Activated naive CD4-positive, alpha-beta T cell treated with anti-CD3 and anti-CD28 coated beads, Interleukin-2, amount 50 U/mL, for 24 hours (primary cell): Measurements from ENCODE around the gene NUDT3.

Source experiments
- H3K27ac Mint-ChIP-seq: one replicate; pipeline ENCODE4 v1.8.0; 2021; ENCODE audit warnings: mild to moderate bottlenecking, mixed read lengths
- H3K27me3 Mint-ChIP-seq: one replicate; pipeline ENCODE4 v1.8.0; 2021; ENCODE audit warnings: mixed read lengths
- H3K36me3 Mint-ChIP-seq: one replicate; pipeline ENCODE4 v1.8.0; 2021; ENCODE audit warnings: mixed read lengths
- H3K4me1 Mint-ChIP-seq: one replicate; pipeline ENCODE4 v1.8.0; 2021; ENCODE audit warnings: mixed read lengths
- H3K4me3 Mint-ChIP-seq: one replicate; pipeline ENCODE4 v1.8.0; 2021; ENCODE audit warnings: mild to moderate bottlenecking, mixed read lengths
- H3K9me3 Mint-ChIP-seq: one replicate; pipeline ENCODE4 v1.8.0; 2021; ENCODE audit warnings: mixed read lengths

Gene NUDT3

DNA sequence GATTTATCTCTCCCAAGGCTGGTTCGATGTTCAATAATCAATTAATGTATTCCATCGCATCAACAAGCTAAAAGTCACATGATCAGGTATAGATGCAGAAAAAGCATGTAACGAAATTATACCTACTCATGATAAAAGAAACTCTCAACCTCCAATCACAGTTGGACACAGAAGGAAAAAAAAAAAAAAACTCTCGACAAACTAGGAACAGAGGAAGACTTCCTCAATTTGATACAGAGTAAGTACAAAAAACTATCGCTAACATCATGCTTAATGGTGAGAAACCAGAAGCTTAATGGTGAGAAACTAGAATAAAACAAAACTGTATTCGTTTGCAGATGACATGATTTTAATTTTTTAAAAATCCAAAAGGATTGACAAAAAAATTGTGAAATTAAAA is 81.7 kb downstream of the NUDT3 start:
- no peak overlapping the region for H3K4me3 Mint-ChIP-seq
- no peaks in the 10 kb centered on the region for H3K27me3 Mint-ChIP-seq
- peaks cover 29% of the 10 kb centered on the region for H3K4me1 Mint-ChIP-seq
- H3K27ac Mint-ChIP-seq: no peak overlapping the region
- H3K9me3 Mint-ChIP-seq: no peaks in the 10 kb centered on the region
- H3K36me3 Mint-ChIP-seq: no peaks in the 10 kb centered on the region

DNA sequence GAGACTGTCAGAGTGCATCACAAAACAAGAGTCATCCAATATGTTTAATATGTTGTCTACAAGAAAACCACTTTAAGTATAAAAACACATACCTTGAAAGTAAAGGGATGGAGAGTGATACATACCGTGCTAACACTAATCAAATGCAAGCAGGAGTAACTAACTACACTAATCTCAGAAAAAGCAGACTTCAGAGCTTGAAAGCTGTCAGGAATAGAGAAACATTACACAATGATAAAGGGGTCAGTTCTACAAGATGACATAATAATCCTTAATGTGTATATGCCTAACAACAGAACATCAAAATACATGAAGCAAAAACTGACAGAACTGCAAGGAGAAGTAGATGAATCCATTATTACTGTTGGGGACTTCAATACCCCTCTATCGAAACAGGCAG is 84.0 kb downstream of the NUDT3 start:
- Mint-ChIP-seq H3K9me3 (no peaks in the 10 kb centered on the region), H3K36me3 (peaks cover 3% of the 10 kb centered on the region), H3K4me3 (no peak overlapping the region), H3K27ac (no peak overlapping the region), H3K4me1 (peaks cover 17% of the 10 kb centered on the region), H3K27me3 (no peaks in the 10 kb centered on the region)

DNA sequence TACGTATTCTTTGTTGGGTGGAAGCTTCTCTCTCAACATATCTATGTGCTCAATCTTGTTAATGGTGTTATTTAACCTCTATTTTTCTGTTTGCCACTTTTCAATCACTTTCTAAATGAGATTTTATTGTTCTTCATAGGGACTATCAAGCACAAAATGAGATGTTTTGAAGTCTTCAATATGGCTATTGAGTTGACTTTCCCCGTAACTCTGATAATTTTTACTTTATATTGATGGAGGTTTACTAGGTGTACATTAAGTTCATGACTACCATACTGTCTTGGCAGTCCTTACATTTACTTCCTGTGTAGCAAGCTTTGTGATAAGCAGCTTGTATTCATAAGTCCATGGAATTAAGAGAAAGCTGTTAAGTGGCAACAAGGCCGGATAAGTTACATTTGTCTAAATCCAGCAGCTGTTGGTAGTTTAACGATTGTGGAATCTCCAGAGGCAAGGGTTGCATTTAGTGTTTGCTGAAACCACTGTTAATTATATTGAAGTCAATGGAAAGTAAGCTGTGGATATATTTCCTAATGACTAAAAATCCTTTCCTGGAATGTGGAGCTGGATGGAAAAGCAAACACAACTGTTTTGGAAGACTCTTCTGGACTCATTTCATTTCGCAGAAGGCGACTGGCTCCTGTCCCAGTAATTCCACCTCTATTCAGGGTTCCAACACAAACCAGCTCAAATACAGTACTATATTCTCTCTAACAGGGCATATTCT is 86.3 kb downstream of the NUDT3 start:
- Mint-ChIP-seq H3K4me3 (no peak overlapping the region), H3K27ac (no peak overlapping the region), H3K36me3 (peaks cover 3% of the 10 kb centered on the region), H3K27me3 (no peaks in the 10 kb centered on the region), H3K9me3 (no peaks in the 10 kb centered on the region), H3K4me1 (peaks cover 7% of the 10 kb centered on the region)

DNA sequence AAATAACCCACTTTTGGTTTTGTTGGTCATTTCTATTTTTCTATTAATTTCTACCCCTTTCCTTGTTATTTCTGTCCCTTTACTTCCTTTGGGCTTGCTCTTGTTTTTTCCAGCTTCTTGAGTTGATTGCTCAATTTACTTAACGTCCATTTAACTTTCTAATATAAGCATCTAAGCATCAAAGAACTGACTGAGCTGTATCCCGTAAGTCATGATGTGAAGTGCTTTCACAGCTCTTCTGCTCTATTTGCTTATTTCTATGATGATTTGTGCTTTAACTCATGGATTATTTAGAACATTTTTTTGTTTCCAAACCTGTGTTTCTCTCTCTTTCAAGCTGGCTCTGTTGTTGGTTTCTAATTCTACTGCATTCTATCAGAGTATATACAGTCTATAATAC is 87.0 kb downstream of the NUDT3 start:
- Mint-ChIP-seq H3K27me3 (no peaks in the 10 kb centered on the region), H3K9me3 (no peaks in the 10 kb centered on the region), H3K36me3 (peaks cover 3% of the 10 kb centered on the region), H3K4me1 (peaks cover 5% of the 10 kb centered on the region), H3K27ac (no peak overlapping the region), H3K4me3 (no peak overlapping the region)

DNA sequence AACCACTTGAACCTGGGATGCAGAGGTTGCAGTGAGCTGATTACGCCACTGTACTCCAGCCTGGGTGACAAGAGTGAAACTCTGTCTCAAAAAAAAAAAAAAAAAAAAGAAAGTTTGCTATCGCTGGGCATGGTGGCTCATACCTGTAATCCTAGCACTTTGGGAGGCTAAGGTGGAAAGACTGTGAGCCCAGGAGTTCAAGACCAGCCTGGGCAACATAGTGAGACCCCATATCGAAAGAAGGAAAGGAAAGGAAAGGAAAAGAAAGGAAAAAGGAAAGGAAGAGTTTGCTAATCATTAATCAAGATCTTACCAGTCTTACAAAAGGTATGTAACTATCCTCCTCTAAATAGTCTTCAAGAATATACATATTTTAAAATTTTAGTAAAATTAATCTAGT is 88.3 kb downstream of the NUDT3 start:
- Mint-ChIP-seq H3K4me1 (peaks cover 4% of the 10 kb centered on the region), H3K36me3 (peaks cover 3% of the 10 kb centered on the region), H3K4me3 (no peak overlapping the region), H3K9me3 (no peaks in the 10 kb centered on the region), H3K27ac (no peak overlapping the region), H3K27me3 (no peaks in the 10 kb centered on the region)

DNA sequence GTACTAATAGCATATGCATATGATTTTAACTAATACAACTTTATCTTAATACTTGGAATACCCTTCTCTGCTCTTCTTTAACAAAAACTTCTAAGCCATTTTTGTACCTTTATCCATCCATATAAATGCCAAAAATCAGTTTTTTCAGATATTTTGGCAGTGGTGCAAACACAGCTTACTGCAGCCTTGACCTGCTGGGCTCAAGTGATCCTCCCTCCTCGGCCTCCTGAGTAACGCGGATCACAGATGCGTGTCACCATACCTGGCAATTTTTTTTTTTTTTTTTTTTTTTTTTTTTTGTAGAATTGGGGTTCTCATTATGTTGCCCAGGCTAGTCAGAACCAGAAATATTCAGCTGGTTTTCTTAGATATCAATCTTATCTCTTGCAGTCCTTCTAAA is 89.5 kb downstream of the NUDT3 start:
- Mint-ChIP-seq H3K9me3 (no peaks in the 10 kb centered on the region), H3K4me3 (no peak overlapping the region), H3K27ac (no peak overlapping the region), H3K27me3 (no peaks in the 10 kb centered on the region), H3K4me1 (peaks cover 4% of the 10 kb centered on the region), H3K36me3 (peaks cover 3% of the 10 kb centered on the region)

DNA sequence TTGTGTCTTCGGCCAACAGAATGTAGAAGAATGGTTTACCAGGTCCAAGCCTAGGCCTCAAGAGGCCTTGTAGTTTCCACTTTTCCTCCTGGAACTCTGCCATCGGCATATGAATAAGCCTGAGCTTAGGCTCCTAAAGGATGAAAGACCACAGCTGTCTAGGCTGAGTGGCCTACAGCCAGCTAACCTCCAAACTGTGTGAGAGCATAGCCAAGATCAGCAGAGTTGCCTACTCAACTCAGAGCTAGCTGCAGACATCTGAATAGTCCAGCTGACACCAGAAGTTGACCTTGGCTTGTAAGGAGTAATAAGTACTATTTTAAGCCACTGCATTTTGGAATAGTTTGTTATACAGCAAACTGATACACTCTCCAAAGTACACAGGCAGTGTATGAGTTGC is 91.1 kb downstream of the NUDT3 start:
- no peaks in the 10 kb centered on the region for H3K9me3 Mint-ChIP-seq

DNA sequence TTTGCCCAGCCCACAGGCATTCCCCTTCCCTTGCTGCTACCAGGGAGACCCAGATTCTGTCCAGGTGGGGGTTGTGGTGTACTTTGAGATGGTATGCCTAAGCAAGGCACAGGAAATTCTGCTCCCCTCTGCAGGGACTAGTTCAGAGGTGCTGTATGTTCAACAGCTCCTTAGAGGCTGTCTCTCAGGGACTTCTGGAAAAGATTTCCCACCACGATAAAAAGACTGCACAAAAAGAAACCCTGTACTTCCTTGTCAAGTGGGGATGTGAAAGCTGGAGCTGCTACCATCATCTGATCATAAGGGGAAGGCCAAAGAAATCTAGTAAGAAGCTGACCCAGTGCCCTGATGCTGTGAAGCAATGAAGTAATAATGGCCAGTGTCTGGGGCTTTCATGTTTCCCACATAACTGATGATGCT is 92.1 kb downstream of the NUDT3 start:
- no peak overlapping the region for H3K27ac Mint-ChIP-seq
- H3K27me3 Mint-ChIP-seq: no peaks in the 10 kb centered on the region
- H3K36me3 Mint-ChIP-seq: peaks cover 4% of the 10 kb centered on the region
- no peak overlapping the region for H3K4me3 Mint-ChIP-seq
- no peaks in the 10 kb centered on the region for H3K9me3 Mint-ChIP-seq
- peaks cover 18% of the 10 kb centered on the region for H3K4me1 Mint-ChIP-seq

More for the DNA sequence above, 91.1 kb downstream of the NUDT3 start:
- no peak overlapping the region for H3K27ac Mint-ChIP-seq
- no peak overlapping the region for H3K4me3 Mint-ChIP-seq
- peaks cover 3% of the 10 kb centered on the region for H3K36me3 Mint-ChIP-seq
- H3K27me3 Mint-ChIP-seq: no peaks in the 10 kb centered on the region
- peaks cover 11% of the 10 kb centered on the region for H3K4me1 Mint-ChIP-seq

DNA sequence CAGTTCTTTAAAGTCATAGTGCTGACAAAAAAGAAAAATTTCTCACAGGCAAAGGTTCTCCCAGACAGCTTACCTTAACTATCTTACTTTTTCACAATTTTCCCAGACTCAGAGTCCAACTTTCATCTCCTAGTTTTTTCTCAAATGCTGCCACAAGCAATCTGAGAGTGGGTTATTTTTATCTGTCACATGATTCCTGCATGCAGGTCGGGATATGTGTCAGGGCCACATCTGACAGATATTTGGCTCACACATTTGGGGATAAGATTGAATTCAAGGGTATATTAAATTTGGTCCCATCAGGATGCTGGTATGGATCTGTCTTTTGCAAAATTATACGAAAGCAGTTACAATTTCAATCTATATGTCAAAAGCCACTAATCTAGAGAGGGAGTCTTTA is 93.5 kb downstream of the NUDT3 start:
- Mint-ChIP-seq H3K4me3 (no peak overlapping the region), H3K27me3 (no peaks in the 10 kb centered on the region), H3K9me3 (no peaks in the 10 kb centered on the region), H3K27ac (no peak overlapping the region), H3K4me1 (peaks cover 18% of the 10 kb centered on the region), H3K36me3 (peaks cover 4% of the 10 kb centered on the region)

DNA sequence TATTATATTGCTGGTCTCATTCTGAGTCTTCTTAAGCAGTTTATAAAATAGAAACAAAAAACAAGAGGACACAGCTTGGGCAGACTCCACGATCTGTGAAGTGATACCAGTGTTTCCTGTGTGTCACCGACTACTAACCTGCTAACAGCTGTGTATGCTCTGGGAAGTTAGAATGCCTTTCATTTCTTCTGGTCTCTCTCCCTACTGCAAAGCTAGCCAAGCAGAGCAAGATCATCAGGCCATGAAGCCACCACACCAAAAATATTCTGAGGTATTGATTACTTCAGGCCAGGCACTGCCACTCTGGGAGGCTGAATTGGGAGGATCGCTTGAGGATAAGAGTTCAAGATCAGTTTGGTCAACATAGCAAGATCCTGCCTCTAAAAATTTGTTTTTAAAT is 96.7 kb downstream of the NUDT3 start:
- Mint-ChIP-seq H3K27ac (peak overlapping the region; percentile 43), H3K9me3 (no peaks in the 10 kb centered on the region), H3K4me3 (peak overlapping the region; percentile 30), H3K36me3 (peaks cover 14% of the 10 kb centered on the region), H3K27me3 (no peaks in the 10 kb centered on the region), H3K4me1 (peaks cover 14% of the 10 kb centered on the region)

DNA sequence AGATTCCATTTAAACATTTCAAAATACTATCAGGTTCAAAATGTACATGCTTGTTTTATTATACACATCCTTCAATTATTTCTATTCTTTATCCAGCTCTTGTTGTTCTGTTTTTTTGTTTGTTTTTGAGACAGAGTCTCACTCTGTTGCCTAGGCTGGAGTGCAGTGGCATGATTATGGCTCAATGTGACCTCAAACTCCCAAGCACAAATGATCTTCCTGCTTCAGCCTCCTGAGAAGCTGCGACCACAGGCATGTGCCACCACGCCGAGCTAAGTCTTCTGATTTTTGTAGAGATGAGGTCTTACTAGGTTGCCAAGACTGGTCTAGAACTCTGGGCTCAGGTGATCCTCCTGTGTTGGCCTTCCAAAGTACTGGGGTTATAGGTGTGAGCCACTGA is 99.5 kb downstream of the NUDT3 start:
- Mint-ChIP-seq H3K4me1 (peaks cover 25% of the 10 kb centered on the region), H3K27ac (no peak overlapping the region), H3K36me3 (peaks cover 17% of the 10 kb centered on the region)

DNA sequence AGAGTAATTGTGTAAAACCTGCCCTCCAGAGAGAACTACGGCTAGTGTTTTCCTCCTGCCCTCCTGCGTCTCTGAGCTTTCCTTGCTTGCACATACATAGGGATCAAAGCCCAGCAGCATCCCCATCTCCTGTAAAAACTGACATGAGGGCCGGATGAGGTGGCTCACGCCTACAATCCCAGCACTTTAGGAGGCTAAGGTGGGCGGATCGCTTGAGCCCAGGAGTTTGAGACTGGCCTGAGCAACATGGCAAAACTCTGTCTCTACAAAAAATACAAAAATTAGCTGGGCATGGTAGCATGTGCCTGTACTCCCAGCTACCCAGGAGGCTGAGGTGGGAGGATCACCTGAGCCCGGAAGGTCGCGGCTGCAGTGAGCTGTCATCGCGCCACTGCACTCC is 103.3 kb downstream of the NUDT3 start:
- Mint-ChIP-seq H3K9me3 (no peaks in the 10 kb centered on the region), H3K36me3 (peaks cover 19% of the 10 kb centered on the region), H3K27ac (no peak overlapping the region), H3K4me3 (no peak overlapping the region), H3K27me3 (no peaks in the 10 kb centered on the region), H3K4me1 (peaks cover 16% of the 10 kb centered on the region)

More for the DNA sequence above, 99.5 kb downstream of the NUDT3 start:
- no peaks in the 10 kb centered on the region for H3K9me3 Mint-ChIP-seq
- H3K4me3 Mint-ChIP-seq: no peak overlapping the region
- H3K27me3 Mint-ChIP-seq: no peaks in the 10 kb centered on the region

DNA sequence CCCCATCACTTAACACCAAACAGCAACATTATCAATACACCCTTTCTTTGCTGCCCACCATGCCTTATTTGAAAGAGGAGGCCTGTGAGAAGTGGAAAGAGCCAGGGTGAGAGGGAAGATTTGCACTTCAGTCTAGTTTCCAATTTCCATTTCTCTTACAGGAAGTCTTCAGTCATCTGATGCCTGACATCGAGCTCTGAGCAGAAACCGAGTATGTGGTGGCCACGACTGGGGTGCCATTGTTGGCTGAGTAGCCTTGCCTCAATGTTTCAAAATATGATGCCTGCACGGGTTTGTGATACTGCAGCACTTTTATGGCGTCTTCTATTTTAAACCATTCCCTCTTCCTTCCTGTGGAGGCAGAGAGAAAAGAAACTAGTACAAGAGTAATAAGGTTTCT is 103.9 kb downstream of the NUDT3 start:
- Mint-ChIP-seq H3K9me3 (no peaks in the 10 kb centered on the region), H3K4me3 (no peak overlapping the region)

DNA sequence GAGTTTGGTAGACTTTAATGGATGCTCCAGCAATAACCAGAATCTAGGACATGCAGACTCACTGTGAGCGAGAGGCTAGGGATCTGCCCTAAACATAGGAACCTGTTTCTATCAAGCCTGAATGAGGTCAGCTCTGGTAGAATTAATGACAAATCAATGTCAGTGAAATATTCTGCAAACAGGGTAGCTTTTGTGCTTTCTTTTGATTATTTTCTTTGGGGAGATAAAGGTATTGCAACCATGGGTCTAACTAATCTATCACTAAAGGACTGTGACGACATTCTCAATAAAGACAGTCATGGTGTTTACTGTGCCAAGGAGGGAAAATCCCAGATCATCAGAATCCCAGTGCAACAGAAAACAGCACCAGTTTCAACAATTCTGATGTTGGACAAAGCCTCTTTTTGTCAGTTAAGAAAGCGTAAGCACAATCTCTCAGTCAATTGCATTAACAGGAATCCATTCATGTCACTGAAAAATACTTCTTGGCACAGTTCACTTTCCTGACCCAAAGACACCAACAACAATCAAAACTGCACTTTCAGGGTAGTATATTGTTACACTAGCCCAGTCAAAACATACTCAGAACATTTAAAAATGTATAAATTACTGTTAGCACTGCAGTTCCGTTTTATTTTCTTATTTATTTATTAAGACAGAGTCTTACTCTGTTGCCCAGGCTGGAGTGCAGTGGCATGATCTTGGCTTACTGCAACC is 106.9 kb downstream of the NUDT3 start:
- H3K27ac Mint-ChIP-seq: no peak overlapping the region
- no peaks in the 10 kb centered on the region for H3K27me3 Mint-ChIP-seq
- peaks cover 17% of the 10 kb centered on the region for H3K36me3 Mint-ChIP-seq
- peaks cover 16% of the 10 kb centered on the region for H3K4me1 Mint-ChIP-seq
- H3K4me3 Mint-ChIP-seq: no peak overlapping the region
- no peaks in the 10 kb centered on the region for H3K9me3 Mint-ChIP-seq

More for the DNA sequence above, 103.9 kb downstream of the NUDT3 start:
- Mint-ChIP-seq H3K4me1 (peaks cover 16% of the 10 kb centered on the region), H3K36me3 (peaks cover 19% of the 10 kb centered on the region), H3K27ac (no peak overlapping the region), H3K27me3 (no peaks in the 10 kb centered on the region)

DNA sequence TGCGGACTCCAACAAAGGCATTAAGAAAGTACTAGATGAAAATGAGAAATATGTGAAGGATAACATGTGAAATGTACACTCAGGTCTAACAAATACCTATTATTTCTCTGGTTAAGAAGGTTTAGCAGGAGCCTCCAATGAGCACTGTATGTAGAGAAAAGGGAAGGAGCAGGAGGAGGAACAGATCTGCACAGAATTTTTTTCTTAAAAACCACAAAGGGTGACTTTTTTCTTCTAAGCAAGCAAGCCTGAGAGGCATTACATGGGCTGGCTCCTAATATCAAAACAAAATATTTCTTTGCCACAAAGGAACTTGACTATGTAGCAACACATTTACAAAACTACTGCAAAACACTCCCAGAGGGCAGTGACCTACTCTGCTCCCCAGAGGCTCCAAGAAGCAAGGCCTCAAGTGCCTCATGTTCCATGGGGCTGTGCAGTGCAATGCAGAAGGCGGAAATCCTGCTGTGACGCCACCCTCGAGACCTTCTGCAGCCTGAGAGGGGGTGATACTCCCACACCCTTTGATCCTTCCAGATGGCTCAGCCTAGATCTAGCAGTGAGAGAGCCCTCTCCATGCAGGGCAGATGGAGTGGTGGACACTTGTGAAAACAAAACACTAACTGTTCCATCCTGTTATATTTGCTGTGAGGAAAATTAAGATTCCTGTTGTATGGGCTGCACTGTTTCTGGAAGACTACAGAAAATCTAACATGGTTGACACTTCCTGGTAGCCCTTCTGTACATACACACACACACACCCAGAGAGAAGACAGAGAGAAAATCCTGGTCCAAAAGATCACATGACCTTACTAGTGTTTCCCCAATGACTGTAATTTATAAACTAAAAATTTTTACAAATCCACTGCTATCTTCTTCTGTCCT is 107.7 kb downstream of the NUDT3 start:
- Mint-ChIP-seq H3K4me3 (no peak overlapping the region), H3K27ac (peak overlapping the region; percentile 41)

More for the DNA sequence above, 107.7 kb downstream of the NUDT3 start:
- Mint-ChIP-seq H3K4me1 (peaks cover 16% of the 10 kb centered on the region), H3K27me3 (no peaks in the 10 kb centered on the region), H3K36me3 (peaks cover 19% of the 10 kb centered on the region), H3K9me3 (no peaks in the 10 kb centered on the region)
